Kidney (tissue), 14 donors: ENCODE measurements around the gene PPP2CA. TPM values are rescaled to one million over a fixed set of nuclear protein-coding genes. Genes with fewer than 3 reads are reported as not detected.

Experiments
- DNase-seq, 5 donors: peaks; one replicate each; pipeline ENCODE4 v3.0.0-alpha.2; 2013 to 2020
- FAIRE-seq: peaks from 2 replicates; lab custom pipeline; 2012; peaks lifted over from hg19 to GRCh38; lab: Jason Lieb, UNC
- H3K27ac ChIP-seq, 2 donors: one replicate each; pipeline ENCODE4 v1.7.0; 2013; ENCODE audit warnings: low read depth in 2 of 2, low read length in 2 of 2, inconsistent platforms in 1 of 2
- H3K27me3 ChIP-seq: one replicate; pipeline ENCODE4 v1.7.1; 2013; ENCODE audit warnings: low read length, inconsistent platforms; ENCODE audit not compliant: control insufficient read depth, insufficient read depth
- H3K36me3 ChIP-seq, 3 donors: one replicate each; pipeline versions ENCODE4 v1.7.0 to v1.7.1; 2013; ENCODE audit warnings: low read length in 3 of 3, control low read depth in 1 of 3, inconsistent platforms in 1 of 3; ENCODE audit not compliant: insufficient read depth in 3 of 3, control insufficient read depth in 2 of 3
- H3K4me1 ChIP-seq, 3 donors: one replicate each; pipeline versions ENCODE4 v1.7.0 to v1.7.1; 2013; ENCODE audit warnings: low read length in 3 of 3, inconsistent platforms in 1 of 3, low read depth in 1 of 3; ENCODE audit not compliant: control insufficient read depth in 2 of 3, insufficient read depth in 2 of 3
- H3K4me3 ChIP-seq, 3 donors: one replicate each; pipeline versions ENCODE4 v1.7.0 to v1.8.1; 2013; ENCODE audit warnings: low read length in 3 of 3, control low read depth in 1 of 3, inconsistent platforms in 1 of 3
- H3K9ac ChIP-seq, 3 donors: one replicate each; pipeline versions ENCODE4 v1.7.0 to v1.7.1; 2013; ENCODE audit warnings: low read length in 3 of 3, control low read depth in 1 of 3, inconsistent platforms in 1 of 3
- H3K9me3 ChIP-seq, 3 donors: one replicate each; pipeline versions ENCODE4 v1.7.0 to v1.7.1; 2013; ENCODE audit warnings: low read length in 3 of 3, control low read depth in 1 of 3, inconsistent platforms in 1 of 3; ENCODE audit not compliant: control insufficient read depth in 2 of 3, insufficient read depth in 1 of 3
- intact Hi-C: fragments of 100-400 bp; cut with DNase I; formaldehyde crosslinking; loops from one replicate; pipeline ENCODE4 v1.11.1; 2022
- polyA plus RNA-seq: library from polyadenylated mRNA; stranded (reverse); fragments of 350-450 nt; fragmentation: Illumina TruSeq; extraction: RNeasy Lipid Tissue Mini Kit (QIAGEN cat#74804); gene quantifications from one replicate; pipeline ENCODE4 v1.2.3, GENCODE V29; 2014; ENCODE audit warnings: low read depth, low replicate concordance; ENCODE audit not compliant: insufficient read depth
- total RNA-seq: library from RNA; stranded (reverse); fragmentation: NEBNext Ultra II Directional; extraction: Animal tissue kit (Norgen Biotek cat#: 25700); gene quantifications from one replicate; pipeline ENCODE4 v1.2.1, GENCODE V29; 2021
- TF ChIP-seq, protein P1 (sequence below): IDR thresholded peaks from 3 replicates; pipeline ENCODE4 v1.5.1; 2012; ENCODE audit warnings: mild to moderate bottlenecking, moderate library complexity, borderline replicate concordance; ENCODE audit not compliant: insufficient read depth; ENCODE audit errors: extremely low read depth
- donor health status: control.
- donor health status: control.
- donor health status: control.
- donor health status: control.
- donor health status: control.
- donor health status: DM: yes; HTN: yes; CAD: no.
- donor health status: Normal renal cell carcinoma (clear cell type).

Gene PPP2CA
- total and polyA plus RNA-seq, 2 donors from 2014 or later: 94.8 to 121 TPM

DNA sequence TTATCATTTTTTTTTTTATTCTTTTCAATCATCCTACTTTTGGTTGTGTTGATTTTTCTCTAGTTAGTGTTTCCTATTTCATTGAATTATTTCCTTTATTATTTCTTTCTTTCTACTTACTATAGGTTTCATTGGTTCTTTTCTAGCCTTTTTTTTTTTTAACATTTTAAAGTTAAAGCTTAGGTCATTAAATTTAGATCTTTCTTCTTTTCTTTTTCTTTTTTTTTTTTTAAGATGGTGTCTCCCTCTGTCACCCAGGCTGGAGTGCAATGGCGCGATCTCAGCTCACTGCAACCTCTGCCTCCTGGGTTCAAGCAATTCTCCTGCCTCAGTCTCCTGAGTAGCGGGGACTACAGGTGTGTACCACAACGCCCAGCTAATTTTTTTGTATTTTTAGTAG, 43.0 kb upstream of the PPP2CA start:
- intact Hi-C loops: no loop called here
- Histone ChIP-seq H3K4me1 (no peaks in the 10 kb centered on the region), H3K27ac (no peak overlapping the region), H3K9ac (no peak overlapping the region), H3K36me3 (no peaks in the 10 kb centered on the region), H3K9me3 (peaks cover 0 to 7% (median 5%) of the 10 kb centered on the region in 3 donors), H3K27me3 (no peaks in the 10 kb centered on the region), H3K4me3 (no peak overlapping the region)
- FAIRE-seq (no peak), DNase-seq (no peak)
- TF ChIP-seq, protein P1, sequence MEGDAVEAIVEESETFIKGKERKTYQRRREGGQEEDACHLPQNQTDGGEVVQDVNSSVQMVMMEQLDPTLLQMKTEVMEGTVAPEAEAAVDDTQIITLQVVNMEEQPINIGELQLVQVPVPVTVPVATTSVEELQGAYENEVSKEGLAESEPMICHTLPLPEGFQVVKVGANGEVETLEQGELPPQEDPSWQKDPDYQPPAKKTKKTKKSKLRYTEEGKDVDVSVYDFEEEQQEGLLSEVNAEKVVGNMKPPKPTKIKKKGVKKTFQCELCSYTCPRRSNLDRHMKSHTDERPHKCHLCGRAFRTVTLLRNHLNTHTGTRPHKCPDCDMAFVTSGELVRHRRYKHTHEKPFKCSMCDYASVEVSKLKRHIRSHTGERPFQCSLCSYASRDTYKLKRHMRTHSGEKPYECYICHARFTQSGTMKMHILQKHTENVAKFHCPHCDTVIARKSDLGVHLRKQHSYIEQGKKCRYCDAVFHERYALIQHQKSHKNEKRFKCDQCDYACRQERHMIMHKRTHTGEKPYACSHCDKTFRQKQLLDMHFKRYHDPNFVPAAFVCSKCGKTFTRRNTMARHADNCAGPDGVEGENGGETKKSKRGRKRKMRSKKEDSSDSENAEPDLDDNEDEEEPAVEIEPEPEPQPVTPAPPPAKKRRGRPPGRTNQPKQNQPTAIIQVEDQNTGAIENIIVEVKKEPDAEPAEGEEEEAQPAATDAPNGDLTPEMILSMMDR: no peak

DNA sequence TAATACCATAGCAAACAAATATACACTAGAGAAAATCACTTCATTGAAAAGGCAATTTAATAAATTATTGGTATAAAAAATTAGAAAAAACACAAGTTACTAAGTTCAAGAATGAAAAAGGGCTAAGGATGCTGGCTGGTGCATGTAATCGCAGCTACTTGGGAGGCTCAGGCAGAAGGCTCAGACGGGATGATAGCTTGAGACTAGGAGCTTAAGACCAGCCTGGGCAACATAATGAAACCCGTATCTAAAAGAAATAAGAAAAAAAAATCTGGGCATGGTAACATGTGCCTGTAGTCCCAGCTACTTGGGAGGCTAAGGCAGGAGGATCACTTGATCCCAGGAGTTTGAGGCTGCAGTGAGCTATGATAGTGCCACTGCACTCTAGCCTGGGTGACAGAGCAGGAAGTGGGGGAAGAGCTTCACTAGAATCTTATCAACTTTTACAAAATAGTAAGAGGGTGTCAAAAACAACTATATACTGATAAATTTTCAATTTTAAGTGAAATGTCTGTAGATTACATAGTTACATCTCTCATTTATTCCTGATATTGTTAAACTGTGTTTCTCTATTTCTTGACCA, 42.2 kb upstream of the PPP2CA start:
- Histone ChIP-seq H3K36me3 (no peaks in the 10 kb centered on the region), H3K4me1 (no peaks in the 10 kb centered on the region), H3K27me3 (no peaks in the 10 kb centered on the region), H3K4me3 (no peak overlapping the region), H3K9ac (no peak overlapping the region), H3K9me3 (peaks cover 0 to 7% (median 5%) of the 10 kb centered on the region in 3 donors), H3K27ac (no peak overlapping the region)
- DNase-seq: no peak
- TF ChIP-seq, protein P1: no peak
- intact Hi-C loops: no loop called here
- FAIRE-seq: no peak

DNA sequence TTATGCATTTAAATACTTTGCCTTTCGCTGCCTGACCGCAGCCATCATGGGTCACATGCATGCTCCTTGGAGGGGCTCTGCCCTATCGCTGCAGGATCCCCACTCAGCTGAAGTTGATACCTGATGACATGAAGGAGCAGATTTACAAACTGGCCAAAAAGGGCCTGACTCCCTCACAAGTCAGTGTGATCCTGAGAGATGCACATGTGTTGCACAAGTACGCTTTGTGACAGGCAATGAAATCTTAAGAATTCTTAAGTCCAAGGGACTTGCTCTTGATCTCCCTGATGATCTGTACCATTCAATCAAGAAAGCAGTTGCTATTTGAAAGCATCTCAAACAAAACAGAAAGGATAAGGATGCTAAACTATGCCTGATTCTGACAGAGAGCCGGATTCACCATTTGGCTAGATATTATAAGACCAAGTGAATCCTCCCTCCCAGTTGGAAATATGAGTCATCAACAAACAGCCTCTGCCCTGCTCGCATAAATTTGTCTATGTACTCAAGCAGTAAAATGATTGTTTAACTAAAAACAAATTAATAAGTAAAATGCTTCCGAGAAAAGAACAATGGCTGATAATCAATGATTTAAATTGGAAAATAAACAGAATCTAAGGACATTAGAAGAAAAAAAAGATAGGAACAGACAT, 41.6 kb upstream of the PPP2CA start:
- intact Hi-C loops: no loop called here
- Histone ChIP-seq H3K4me3 (no peak overlapping the region), H3K27me3 (no peaks in the 10 kb centered on the region), H3K36me3 (no peaks in the 10 kb centered on the region), H3K4me1 (no peaks in the 10 kb centered on the region), H3K9ac (no peak overlapping the region), H3K27ac (no peak overlapping the region), H3K9me3 (peaks cover 0 to 7% (median 5%) of the 10 kb centered on the region in 3 donors)
- TF ChIP-seq, protein P1: no peak
- FAIRE-seq (no peak), DNase-seq (no peak)
